Transverse colon (tissue), 4 donors: ENCODE measurements around the gene SEC31A.

Experiments used
- POLR2A ChIP-seq: fragments of 450-650 bp; IDR thresholded peaks from one replicate; pipeline ENCODE4 v1.6.1; 2016; ENCODE audit warnings: antibody characterized with exemption, mild to moderate bottlenecking, moderate library complexity
- POLR2AphosphoS5 ChIP-seq, 3 donors: sonication (generic); formaldehyde crosslinking; IDR thresholded peaks; one replicate each; pipeline ENCODE4 v1.6.1; 2016; ENCODE audit warnings: antibody characterized with exemption in 3 of 3
- TF ChIP-seq, protein P1 (sequence below), 5 experiments: fragments of 200-600 bp in 3 of 5; fragments of 450-650 bp in 2 of 5; sonication (generic) in 3 of 5; IDR thresholded peaks; 1 replicate in 2 of 5; 2 replicates in 3 of 5; pipeline ENCODE4 v1.5.1; 2016 to 2017; ENCODE audit warnings: antibody characterized with exemption in 5 of 5, inconsistent platforms in 3 of 5, mild to moderate bottlenecking in 2 of 5, moderate library complexity in 1 of 5

DNA sequence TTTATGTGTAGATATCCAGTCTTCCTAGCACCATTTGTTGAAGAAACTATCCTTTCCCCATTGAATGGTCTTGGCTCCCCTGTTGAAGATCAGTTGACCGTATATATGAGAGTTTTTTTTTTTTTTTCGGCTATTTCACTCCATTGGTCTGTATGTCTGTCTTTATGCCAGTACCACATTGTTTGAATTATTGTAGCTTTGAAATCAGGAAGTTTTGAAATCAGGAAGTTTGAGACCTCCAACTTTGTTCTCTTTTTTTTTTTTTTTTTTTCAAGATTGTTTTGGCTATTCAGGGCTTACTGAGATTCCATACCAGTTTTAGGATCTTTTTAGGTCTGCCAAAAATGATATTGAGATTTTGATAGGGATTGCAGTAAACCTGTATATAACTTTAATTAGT is 88.0 kb downstream of the SEC31A start:
- TF ChIP-seq, protein P1, sequence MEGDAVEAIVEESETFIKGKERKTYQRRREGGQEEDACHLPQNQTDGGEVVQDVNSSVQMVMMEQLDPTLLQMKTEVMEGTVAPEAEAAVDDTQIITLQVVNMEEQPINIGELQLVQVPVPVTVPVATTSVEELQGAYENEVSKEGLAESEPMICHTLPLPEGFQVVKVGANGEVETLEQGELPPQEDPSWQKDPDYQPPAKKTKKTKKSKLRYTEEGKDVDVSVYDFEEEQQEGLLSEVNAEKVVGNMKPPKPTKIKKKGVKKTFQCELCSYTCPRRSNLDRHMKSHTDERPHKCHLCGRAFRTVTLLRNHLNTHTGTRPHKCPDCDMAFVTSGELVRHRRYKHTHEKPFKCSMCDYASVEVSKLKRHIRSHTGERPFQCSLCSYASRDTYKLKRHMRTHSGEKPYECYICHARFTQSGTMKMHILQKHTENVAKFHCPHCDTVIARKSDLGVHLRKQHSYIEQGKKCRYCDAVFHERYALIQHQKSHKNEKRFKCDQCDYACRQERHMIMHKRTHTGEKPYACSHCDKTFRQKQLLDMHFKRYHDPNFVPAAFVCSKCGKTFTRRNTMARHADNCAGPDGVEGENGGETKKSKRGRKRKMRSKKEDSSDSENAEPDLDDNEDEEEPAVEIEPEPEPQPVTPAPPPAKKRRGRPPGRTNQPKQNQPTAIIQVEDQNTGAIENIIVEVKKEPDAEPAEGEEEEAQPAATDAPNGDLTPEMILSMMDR (IDR thresholded peaks at IDR 0.05) = no peak
- TF ChIP-seq POLR2AphosphoS5 (IDR thresholded peaks at IDR 0.05) (no peak), POLR2A (no peak)
